ENCODE data around the gene ZEB2. TPM values are rescaled to one million over a fixed set of nuclear protein-coding genes. Genes with fewer than 3 reads are reported as not detected.

The ZEB2 gene
- total RNA-seq, 1 experiment from 2014 or later = 1.1 TPM

- TF ChIP-seq SIN3A (IDR thresholded peaks at IDR 0.05; ENCODE audit: borderline replicate concordance, insufficient read depth, low read depth, low read length) = no peak
- TF ChIP-seq CTCF (IDR thresholded peaks at IDR 0.05) = no peak
- no peak for TF ChIP-seq REST (IDR thresholded peaks at IDR 0.05; ENCODE audit: insufficient read depth in 1 of 2, low read depth in 2 of 2, low read length in 1 of 2)
- no peak for TF ChIP-seq TCF7L2 (IDR thresholded peaks at IDR 0.05; ENCODE audit: low read depth, low read length)
- TF ChIP-seq POLR2AphosphoS5 (IDR thresholded peaks at IDR 0.05; ENCODE audit: low read depth, low read length) = no peak
- no TSS peak for BruUV-seq (replicated peaks)
- Histone ChIP-seq H3K27me3 (ENCODE audit: control insufficient read depth, insufficient read depth, low read length) (no peaks in the 10 kb centered on the region), H3K36me3 (ENCODE audit: control insufficient read depth, insufficient read depth, low read length) (no peaks in the 10 kb centered on the region), H3K4me3 (ENCODE audit: low read depth in 2 of 2, low read length in 2 of 2) (no peak overlapping the region), H3K27ac (ENCODE audit: low read length) (no peak overlapping the region), H3K9me3 (ENCODE audit: control insufficient read depth, insufficient read depth, low read depth, low read length) (no peaks in the 10 kb centered on the region), H3K4me1 (ENCODE audit: control insufficient read depth, insufficient read depth, low read length) (no peaks in the 10 kb centered on the region)
- ATAC-seq = no peak
- CTCF ChIA-PET = no interaction called here
- POLR2A ChIA-PET = no interaction called here
- in situ Hi-C loops (cut with HindIII; ENCODE audit: low pct_unique_long_range_greater_than_20kb, low sequenced_read_pairs) = no loop called here
- intact Hi-C loops (cut with micrococcal nuclease; ENCODE audit: unreplicated experiment) = no loop called here
- no peak for DNase-seq (ENCODE audit: low read depth, low spot score)
These were observed 80.9 kb downstream of the ZEB2 start for GRCh38 chr2:144438801-144439631.

GRCh38 chr2:144437636-144438035 is 82.3 kb downstream of the ZEB2 start:
- TF ChIP-seq POLR2AphosphoS5 (IDR thresholded peaks at IDR 0.05; ENCODE audit: low read depth, low read length) (no peak), TCF7L2 (IDR thresholded peaks at IDR 0.05; ENCODE audit: low read depth, low read length) (no peak), SIN3A (IDR thresholded peaks at IDR 0.05; ENCODE audit: borderline replicate concordance, insufficient read depth, low read depth, low read length) (no peak), CTCF (IDR thresholded peaks at IDR 0.05) (no peak), REST (IDR thresholded peaks at IDR 0.05; ENCODE audit: insufficient read depth in 1 of 2, low read depth in 2 of 2, low read length in 1 of 2) (no peak)
- Histone ChIP-seq H3K4me3 (ENCODE audit: low read depth in 2 of 2, low read length in 2 of 2) (no peak overlapping the region), H3K9me3 (ENCODE audit: control insufficient read depth, insufficient read depth, low read depth, low read length) (no peaks in the 10 kb centered on the region), H3K27me3 (ENCODE audit: control insufficient read depth, insufficient read depth, low read length) (no peaks in the 10 kb centered on the region), H3K4me1 (ENCODE audit: control insufficient read depth, insufficient read depth, low read length) (no peaks in the 10 kb centered on the region), H3K36me3 (ENCODE audit: control insufficient read depth, insufficient read depth, low read length) (no peaks in the 10 kb centered on the region), H3K27ac (ENCODE audit: low read length) (no peak overlapping the region)
- no TSS peak for BruUV-seq (replicated peaks)
- ATAC-seq = no peak
- CTCF ChIA-PET = no interaction called here
- intact Hi-C loops (cut with micrococcal nuclease; ENCODE audit: unreplicated experiment) (no loop called here), in situ Hi-C loops (cut with HindIII; ENCODE audit: low pct_unique_long_range_greater_than_20kb, low sequenced_read_pairs) (no loop called here)
- POLR2A ChIA-PET = no interaction called here
- no peak for DNase-seq (ENCODE audit: low read depth, low spot score)

All from Panc1 (cell line).